HepG2 (cell line): Measurements from ENCODE around the gene AWAT1. TPM values are rescaled to one million over a fixed set of nuclear protein-coding genes. Genes with fewer than 3 reads are reported as not detected.

Experiments
- ATAC-seq: fragments of 200-7000 bp; cut with Tn5 transposase; 3 replicates; pipeline ENCODE4 v1.9.1; 2020; ENCODE audit warnings: mild to moderate bottlenecking, moderate library complexity
- BruUV-seq: library from RNA; stranded (reverse); fragments of 400-500 nt; replicated peaks from 2 replicates; lab custom pipeline; 2021; lab: Mats Ljungman, UMichigan
- CTCF ChIA-PET: fragments of 300-600 bp; formaldehyde crosslinking; extraction: SDS; loops from one replicate; lab custom pipeline; 2021; ENCODE audit warnings: low total read pairs, inconsistent platforms, low intra/inter-chr PET ratio; lab: Yijun Ruan, JAX
- POLR2A ChIA-PET: fragments of 350-600 bp; sonication (Branson Sonifier 250); formaldehyde crosslinking; loops from one replicate; lab custom pipeline; 2020; ENCODE audit warnings: antibody characterized with exemption, inconsistent platforms; lab: Yijun Ruan, JAX
- DNase-seq: peaks from one replicate; pipeline ENCODE4 v3.0.0-alpha.2; 2015; ENCODE audit warnings: low spot score
- FAIRE-seq: peaks from 3 replicates; lab custom pipeline; 2011; peaks lifted over from hg19 to GRCh38; lab: Jason Lieb, UNC
- H2AFZ ChIP-seq: one replicate; pipeline ENCODE4 v1.6.1; 2011; ENCODE audit warnings: low read length, inconsistent platforms
- H3K27ac ChIP-seq: fragments of 300-600 bp; 3 replicates; pipeline ENCODE4 v1.8.0; 2011; ENCODE audit warnings: mixed run types, mild to moderate bottlenecking, mixed read lengths, low read length, inconsistent platforms; ENCODE audit not compliant: insufficient read depth; ENCODE audit errors: extremely low read length
- H3K27me3 ChIP-seq, 2 experiments: fragments of 200-600 bp in 1 of 2; 2 replicates in 1 of 2; 3 replicates in 1 of 2; pipeline versions ENCODE4 v1.6.0 to v1.8.0; 2011; ENCODE audit warnings: low read length in 2 of 2, mild to moderate bottlenecking in 2 of 2, moderate library complexity in 2 of 2, inconsistent platforms in 1 of 2; ENCODE audit not compliant: insufficient read depth in 2 of 2, control insufficient read depth in 1 of 2
- H3K36me3 ChIP-seq, 2 experiments: fragments of 200-600 bp in 1 of 2; replicated peaks in 1 of 2; 2 replicates in 1 of 2; 3 replicates in 1 of 2; pipeline versions ENCODE4 v1.5.1 to v1.8.0; 2011; ENCODE audit warnings: low read length in 2 of 2, inconsistent platforms in 1 of 2; ENCODE audit not compliant: insufficient read depth in 2 of 2, control insufficient read depth in 1 of 2
- H3K4me1 ChIP-seq: 2 replicates; pipeline ENCODE4 v1.5.1; 2012; ENCODE audit warnings: low read length, inconsistent platforms; ENCODE audit not compliant: insufficient read depth
- H3K4me2 ChIP-seq: 2 replicates; pipeline ENCODE4 v1.6.0; 2011; ENCODE audit warnings: low read depth, low read length, inconsistent platforms
- H3K4me3 ChIP-seq, 3 experiments: fragments of 200-600 bp in 1 of 3; sonication (generic), shearing (Covaris generic) in 1 of 3; replicated peaks in 1 of 3; 2 replicates each; pipeline ENCODE4 v1.5.1; 2011 to 2016; ENCODE audit warnings: low read length in 3 of 3, inconsistent platforms in 2 of 3, low read depth in 2 of 3, mild to moderate bottlenecking in 2 of 3, control low read depth in 1 of 3, mixed read lengths in 1 of 3; ENCODE audit not compliant: insufficient read depth in 1 of 3
- H3K79me2 ChIP-seq: one replicate; pipeline ENCODE4 v1.6.1; 2011; ENCODE audit warnings: low read length, inconsistent platforms; ENCODE audit not compliant: insufficient read depth
- H3K9ac ChIP-seq: 2 replicates; pipeline ENCODE4 v1.6.0; 2011; ENCODE audit warnings: mild to moderate bottlenecking, low read depth, low read length, inconsistent platforms; ENCODE audit not compliant: insufficient read depth
- H3K9me3 ChIP-seq: 2 replicates; pipeline ENCODE4 v1.5.1; 2012; ENCODE audit warnings: mild to moderate bottlenecking, low read length
- H4K20me1 ChIP-seq: 2 replicates; pipeline ENCODE4 v1.6.0; 2011; ENCODE audit warnings: inconsistent platforms, mild to moderate bottlenecking, low read length, moderate library complexity; ENCODE audit not compliant: insufficient read depth
- ASH2L ChIP-seq: fragments of 300-600, 200-600 bp; sonication (generic); IDR thresholded peaks from 2 replicates; pipeline ENCODE4 v1.7.0; 2017; ENCODE audit warnings: low read depth, mild to moderate bottlenecking, moderate library complexity, mixed read lengths, low read length; ENCODE audit not compliant: insufficient read length
- CBX5 ChIP-seq: sonication (generic); formaldehyde crosslinking; IDR thresholded peaks from 2 replicates; pipeline ENCODE4 v1.4.0; 2020; ENCODE audit warnings: missing genetic modification reagents, borderline replicate concordance
- CENPBD1 ChIP-seq: sonication (generic); formaldehyde crosslinking; IDR thresholded peaks from 2 replicates; pipeline ENCODE4 v1.8.0; 2022; ENCODE audit warnings: missing genetic modification reagents, low read depth, mild to moderate bottlenecking, borderline replicate concordance
- ELF3 ChIP-seq: IDR thresholded peaks from 2 replicates; pipeline ENCODE4 v1.6.1; 2016; ENCODE audit warnings: missing genetic modification reagents, missing compliant biosample characterization
- GATAD2A ChIP-seq: IDR thresholded peaks from 2 replicates; pipeline ENCODE4 v1.6.1; 2016
- HCFC1 ChIP-seq: fragments of 150-350 bp; IDR thresholded peaks from 2 replicates; pipeline ENCODE4 v1.6.1; 2014; ENCODE audit warnings: low read depth, low read length
- HNRNPL ChIP-seq: fragments of 200-400 bp; formaldehyde crosslinking; IDR thresholded peaks from 2 replicates; pipeline ENCODE4 v1.6.1; 2017; ENCODE audit warnings: mild to moderate bottlenecking, low read depth, low read length
- HOXA5 ChIP-seq: sonication (generic); formaldehyde crosslinking; IDR thresholded peaks from 2 replicates; pipeline ENCODE4 v1.4.0; 2020; ENCODE audit warnings: missing genetic modification reagents
- HOXA9 ChIP-seq: sonication (generic); formaldehyde crosslinking; IDR thresholded peaks from 2 replicates; pipeline ENCODE4 v1.8.1; 2022; ENCODE audit warnings: missing genetic modification reagents, mild to moderate bottlenecking, moderate library complexity, borderline replicate concordance
- MED1 ChIP-seq: sonication (generic); formaldehyde crosslinking; IDR thresholded peaks from 2 replicates; pipeline ENCODE4 v1.4.0; 2020; ENCODE audit warnings: missing genetic modification reagents
- NONO ChIP-seq, 2 experiments: fragments of 450-650 bp in 1 of 2; sonication (generic) in 1 of 2; formaldehyde crosslinking in 1 of 2; IDR thresholded peaks in 1 of 2; conservative IDR thresholded peaks in 1 of 2; 2 replicates each; pipeline versions ENCODE4 v1.6.1 to v1.8.0; 2017 to 2022; ENCODE audit warnings: mild to moderate bottlenecking in 1 of 2, missing genetic modification reagents in 1 of 2, moderate library complexity in 1 of 2
- SUZ12 ChIP-seq: fragments of 150-350 bp; IDR thresholded peaks from 2 replicates; pipeline ENCODE4 v1.6.1; 2014; ENCODE audit warnings: low read depth, low read length
- ZFY ChIP-seq: sonication (generic); formaldehyde crosslinking; IDR thresholded peaks from 2 replicates; pipeline ENCODE4 v1.4.0; 2020; ENCODE audit warnings: missing genetic modification reagents
- ZNF138 ChIP-seq: sonication (generic); formaldehyde crosslinking; IDR thresholded peaks from 2 replicates; pipeline ENCODE4 v1.5.0; 2020; ENCODE audit warnings: mild to moderate bottlenecking, low read depth, missing genetic modification reagents
- ZNF329 ChIP-seq: sonication (generic); formaldehyde crosslinking; IDR thresholded peaks from 2 replicates; pipeline ENCODE4 v1.9.0; 2021; ENCODE audit warnings: low read depth, mild to moderate bottlenecking, missing genetic modification reagents
- ZNF33B ChIP-seq: sonication (generic); formaldehyde crosslinking; IDR thresholded peaks from 2 replicates; pipeline ENCODE4 v1.5.1; 2020; ENCODE audit warnings: mild to moderate bottlenecking, missing genetic modification reagents
- ZNF773 ChIP-seq: sonication (generic); formaldehyde crosslinking; IDR thresholded peaks from 2 replicates; pipeline ENCODE4 v1.4.0; 2020; ENCODE audit warnings: missing genetic modification reagents, borderline replicate concordance
- ZNF775 ChIP-seq: sonication (generic); formaldehyde crosslinking; IDR thresholded peaks from 2 replicates; pipeline ENCODE4 v1.4.0; 2020; ENCODE audit warnings: missing genetic modification reagents, mild to moderate bottlenecking, moderate library complexity, borderline replicate concordance
- ZNF816 ChIP-seq: sonication (generic); formaldehyde crosslinking; IDR thresholded peaks from 2 replicates; pipeline ENCODE4 v1.8.0; 2022; ENCODE audit warnings: missing genetic modification reagents, mild to moderate bottlenecking, borderline replicate concordance
- WGBS: methylation state at CpG from one replicate; pipeline ENCODE4 v1.1.6; 2017; ENCODE audit warnings: low lambda C conversion rate; 5-methylcytosine and 5-hydroxymethylcytosine counted together
- in situ Hi-C: cut with HindIII; loops from 2 replicates; pipeline ENCODE4 v1.10.0; 2017; ENCODE audit warnings: low pct_unique_long_range_greater_than_20kb; ENCODE audit not compliant: extremely low pct_ligation_motif_present
- intact Hi-C: fragments of 100-400 bp; cut with micrococcal nuclease; formaldehyde crosslinking; loops from one replicate; pipeline ENCODE4 v1.10.0; 2022; ENCODE audit not compliant: unreplicated experiment
- polyA plus RNA-seq, 8 experiments: library from polyadenylated mRNA; depleted of rRNA in 3 of 8; stranded (reverse) in 7 of 8; unstranded in 1 of 8; fragments of >200 nt; fragmentation: Illumina TruSeq in 4 of 8; extraction: Trizol in 4 of 8; gene quantifications; 2 replicates each; pipeline versions ENCODE4 v1.2.1 to v1.2.3, GENCODE V29; 2011 to 2016; ENCODE audit warnings: low read depth in 4 of 8, missing spikeins in 1 of 8, mixed read lengths in 1 of 8; ENCODE audit not compliant: insufficient read depth in 1 of 8
- total RNA-seq, 5 experiments: library from RNA; depleted of rRNA; stranded (reverse); fragments of >200 nt; fragmentation: Illumina TruSeq; extraction: Trizol; gene quantifications; 2 replicates each; pipeline ENCODE4 v1.2.3, GENCODE V29; 2016; ENCODE audit warnings: low read depth in 1 of 5

The AWAT1 gene
- total and polyA plus RNA-seq, 2 of the 13 experiments (the other 11 are each of a cell fraction or from before 2014, with no cell fraction given): not detected

DNA sequence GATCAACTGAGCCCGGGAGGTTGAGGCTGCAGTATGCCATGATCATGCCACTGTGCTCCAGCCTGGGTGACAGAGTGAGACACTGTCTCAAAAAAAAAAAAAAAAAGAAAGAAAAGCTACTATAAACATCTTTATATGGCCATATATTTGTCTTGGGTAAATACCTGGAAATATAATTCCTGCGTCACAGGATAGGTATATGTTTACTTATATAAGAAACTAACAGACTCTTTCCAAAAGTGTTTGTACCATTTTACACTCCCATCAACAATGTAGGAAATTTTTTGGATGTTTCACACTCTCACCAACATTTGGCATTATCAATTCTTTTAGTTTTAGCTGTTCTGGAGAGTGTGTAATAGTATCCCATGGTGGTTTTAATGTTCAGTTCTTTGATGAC lies 12.8 kb downstream of the AWAT1 start:
- Histone ChIP-seq H3K9ac (no peak overlapping the region), H4K20me1 (no peaks in the 10 kb centered on the region), H3K27me3 (no peaks in the 10 kb centered on the region), H3K4me2 (no peak overlapping the region), H3K27ac (no peak overlapping the region), H3K9me3 (no peaks in the 10 kb centered on the region), H3K79me2 (no peaks in the 10 kb centered on the region), H3K4me1 (no peaks in the 10 kb centered on the region), H2AFZ (no peak overlapping the region), H3K4me3 (no peak overlapping the region), H3K36me3 (no peaks in the 10 kb centered on the region)
- ChIA-PET POLR2A (no interaction called here), CTCF (no interaction called here)
- FAIRE-seq: no peak
- BruUV-seq: no TSS peak
- TF ChIP-seq ZNF329 (CRISPR knock-in tag) (no peak), ELF3 (no peak), MED1 (CRISPR knock-in tag) (no peak), ZNF33B (CRISPR knock-in tag) (no peak), NONO (IDR thresholded peaks at IDR 0.05) (no peak), NONO (CRISPR knock-in tag; conservative IDR thresholded peaks at IDR 0.05) (no peak)
- in situ Hi-C loops: no loop called here
- WGBS: 47% methylated on average over 2 of the region's 2 CpGs
- no peak for ATAC-seq
- no peak for DNase-seq
- intact Hi-C loops: no loop called here

DNA sequence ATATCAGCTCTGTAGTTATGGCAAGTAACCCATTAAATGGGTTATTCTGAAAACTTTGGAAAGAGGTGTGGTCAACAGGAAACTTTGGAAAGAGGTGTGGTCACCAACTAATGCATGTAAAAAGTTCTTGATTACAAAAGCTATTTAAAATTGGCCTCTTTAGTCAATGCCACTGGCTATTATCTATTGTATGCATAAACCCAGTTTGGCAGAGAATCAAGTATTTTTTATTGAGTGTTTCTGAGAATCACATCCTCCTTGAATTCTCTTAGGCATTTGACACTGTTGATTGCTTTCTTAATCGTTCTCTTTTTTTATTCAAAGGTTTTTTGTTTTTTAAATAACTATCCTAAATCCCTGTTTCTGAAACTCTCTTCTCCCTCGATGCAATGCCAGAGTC lies 18.0 kb downstream of the AWAT1 start:
- POLR2A ChIA-PET: no interaction called here
- WGBS: 50% methylated on average over 2 of the region's 2 CpGs
- Histone ChIP-seq H2AFZ (no peak overlapping the region), H3K27ac (no peak overlapping the region), H3K4me2 (no peak overlapping the region), H3K9ac (no peak overlapping the region), H3K9me3 (no peaks in the 10 kb centered on the region), H3K36me3 (no peaks in the 10 kb centered on the region)
- DNase-seq (no peak), FAIRE-seq (no peak)
- BruUV-seq: no TSS peak
- CTCF ChIA-PET: no interaction called here
- TF ChIP-seq GATAD2A: no peak
- TF ChIP-seq ZNF775 (CRISPR knock-in tag): no peak
- TF ChIP-seq ZNF773 (CRISPR knock-in tag): no peak
- no peak for TF ChIP-seq ZNF138
- TF ChIP-seq CBX5 (CRISPR knock-in tag): no peak
- TF ChIP-seq HCFC1: no peak
- TF ChIP-seq CENPBD1 (CRISPR knock-in tag): no peak
- TF ChIP-seq HOXA9 (CRISPR knock-in tag): no peak
- TF ChIP-seq ZFY (CRISPR knock-in tag): no peak
- TF ChIP-seq ASH2L: no peak
- no peak for TF ChIP-seq ZNF816 (CRISPR knock-in tag)
- no peak for TF ChIP-seq SUZ12
- TF ChIP-seq HOXA5: no peak
- no peak for TF ChIP-seq HNRNPL
- TF ChIP-seq, all 625 proteins: peak for 0
- ATAC-seq: no peak
- H3K4me3 ChIP-seq: no peak overlapping the region
- in situ Hi-C loops (no loop called here), intact Hi-C loops (no loop called here)
- no peaks in the 10 kb centered on the region for H4K20me1 ChIP-seq
- no peaks in the 10 kb centered on the region for H3K27me3 ChIP-seq
- peaks cover 21% of the 10 kb centered on the region for H3K4me1 ChIP-seq
- H3K79me2 ChIP-seq: no peaks in the 10 kb centered on the region
